IMR-90 (cell line): ENCODE measurements around the gene C14orf180.

Experiments used
- BHLHE40 ChIP-seq: fragments of 150-350 bp; IDR thresholded peaks from 2 replicates; pipeline ENCODE4 v1.6.1; 2016; ENCODE audit warnings: mild to moderate bottlenecking, low read depth, low read length
- CEBPB ChIP-seq: IDR thresholded peaks from 2 replicates; pipeline ENCODE4 v1.6.1; 2012; ENCODE audit warnings: low read depth, low read length, improper control_type of control experiment
- CHD1 ChIP-seq: IDR thresholded peaks from 2 replicates; pipeline ENCODE4 v1.6.1; 2012; ENCODE audit warnings: low read depth, low read length, improper control_type of control experiment
- FOS ChIP-seq: fragments of 150-350 bp; IDR thresholded peaks from 2 replicates; pipeline ENCODE4 v1.6.1; 2016; ENCODE audit warnings: low read depth, low read length
- MAFK ChIP-seq: IDR thresholded peaks from 2 replicates; pipeline ENCODE4 v1.6.1; 2012; ENCODE audit warnings: low read depth, low read length, improper control_type of control experiment
- MXI1 ChIP-seq: IDR thresholded peaks from 2 replicates; pipeline ENCODE4 v1.6.1; 2012; ENCODE audit warnings: low read depth, mild to moderate bottlenecking, low read length, moderate library complexity, borderline replicate concordance
- NFE2L2 ChIP-seq: fragments of 150-350 bp; IDR thresholded peaks from 2 replicates; pipeline ENCODE4 v1.6.1; 2016; ENCODE audit warnings: low read depth, mild to moderate bottlenecking, low read length
- POLR2A ChIP-seq: IDR thresholded peaks from 2 replicates; pipeline ENCODE4 v1.6.1; 2012; ENCODE audit warnings: mild to moderate bottlenecking, low read depth, low read length
- RCOR1 ChIP-seq: IDR thresholded peaks from 2 replicates; pipeline ENCODE4 v1.6.1; 2012; ENCODE audit warnings: mild to moderate bottlenecking, low read length, improper control_type of control experiment; ENCODE audit not compliant: insufficient replicate concordance
- SMC3 ChIP-seq: fragments of 150-350 bp; IDR thresholded peaks from 2 replicates; pipeline ENCODE4 v1.6.1; 2016; ENCODE audit warnings: low read depth, mild to moderate bottlenecking, antibody characterized with exemption, low read length, moderate library complexity
- TF ChIP-seq, protein P1 (sequence below): conservative IDR thresholded peaks from 2 replicates; pipeline ENCODE4 v1.5.1; 2012; ENCODE audit warnings: mild to moderate bottlenecking, low read depth, low read length, improper control_type of control experiment
- TF ChIP-seq, protein P2 (sequence below): fragments of 150-350 bp; IDR thresholded peaks from 2 replicates; pipeline ENCODE4 v1.6.1; 2016; ENCODE audit warnings: low read depth, mild to moderate bottlenecking, low read length, moderate library complexity, borderline replicate concordance
- TF ChIP-seq, protein P3 (sequence below): fragments of 150-350 bp; IDR thresholded peaks from 2 replicates; pipeline ENCODE4 v1.6.1; 2017; ENCODE audit warnings: mild to moderate bottlenecking, antibody characterized with exemption, low read length, low read depth

DNA sequence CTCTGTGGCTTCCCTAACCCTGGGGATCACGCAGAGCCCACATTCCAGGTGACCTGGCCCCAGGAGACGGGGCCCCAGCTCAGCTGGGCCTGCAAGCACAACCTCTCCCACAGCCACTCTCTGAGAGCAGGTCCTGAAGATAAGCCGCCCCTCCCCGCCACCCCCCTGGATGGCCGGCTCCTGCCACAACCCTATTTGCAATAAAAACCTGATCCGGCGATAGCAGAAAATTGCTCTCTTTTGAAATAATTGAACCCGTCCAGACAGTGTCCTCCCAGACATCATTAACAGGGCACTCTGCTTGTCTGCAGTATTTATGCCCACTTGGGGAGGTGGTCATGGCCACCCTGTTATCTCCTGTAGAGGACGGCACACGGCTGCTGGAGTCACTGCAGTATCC is 5.0 kb downstream of the C14orf180 start:
- TF ChIP-seq, protein P1, sequence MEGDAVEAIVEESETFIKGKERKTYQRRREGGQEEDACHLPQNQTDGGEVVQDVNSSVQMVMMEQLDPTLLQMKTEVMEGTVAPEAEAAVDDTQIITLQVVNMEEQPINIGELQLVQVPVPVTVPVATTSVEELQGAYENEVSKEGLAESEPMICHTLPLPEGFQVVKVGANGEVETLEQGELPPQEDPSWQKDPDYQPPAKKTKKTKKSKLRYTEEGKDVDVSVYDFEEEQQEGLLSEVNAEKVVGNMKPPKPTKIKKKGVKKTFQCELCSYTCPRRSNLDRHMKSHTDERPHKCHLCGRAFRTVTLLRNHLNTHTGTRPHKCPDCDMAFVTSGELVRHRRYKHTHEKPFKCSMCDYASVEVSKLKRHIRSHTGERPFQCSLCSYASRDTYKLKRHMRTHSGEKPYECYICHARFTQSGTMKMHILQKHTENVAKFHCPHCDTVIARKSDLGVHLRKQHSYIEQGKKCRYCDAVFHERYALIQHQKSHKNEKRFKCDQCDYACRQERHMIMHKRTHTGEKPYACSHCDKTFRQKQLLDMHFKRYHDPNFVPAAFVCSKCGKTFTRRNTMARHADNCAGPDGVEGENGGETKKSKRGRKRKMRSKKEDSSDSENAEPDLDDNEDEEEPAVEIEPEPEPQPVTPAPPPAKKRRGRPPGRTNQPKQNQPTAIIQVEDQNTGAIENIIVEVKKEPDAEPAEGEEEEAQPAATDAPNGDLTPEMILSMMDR = no peak
- no peak for TF ChIP-seq CHD1
- no peak for TF ChIP-seq NFE2L2
- TF ChIP-seq, protein P2, sequence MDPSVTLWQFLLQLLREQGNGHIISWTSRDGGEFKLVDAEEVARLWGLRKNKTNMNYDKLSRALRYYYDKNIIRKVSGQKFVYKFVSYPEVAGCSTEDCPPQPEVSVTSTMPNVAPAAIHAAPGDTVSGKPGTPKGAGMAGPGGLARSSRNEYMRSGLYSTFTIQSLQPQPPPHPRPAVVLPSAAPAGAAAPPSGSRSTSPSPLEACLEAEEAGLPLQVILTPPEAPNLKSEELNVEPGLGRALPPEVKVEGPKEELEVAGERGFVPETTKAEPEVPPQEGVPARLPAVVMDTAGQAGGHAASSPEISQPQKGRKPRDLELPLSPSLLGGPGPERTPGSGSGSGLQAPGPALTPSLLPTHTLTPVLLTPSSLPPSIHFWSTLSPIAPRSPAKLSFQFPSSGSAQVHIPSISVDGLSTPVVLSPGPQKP = no peak
- no peak for TF ChIP-seq SMC3
- TF ChIP-seq MAFK = no peak
- TF ChIP-seq RCOR1 = no peak
- no peak for TF ChIP-seq POLR2A
- no peak for TF ChIP-seq FOS
- no peak for TF ChIP-seq CEBPB
- TF ChIP-seq MXI1 = no peak
- TF ChIP-seq, protein P3, sequence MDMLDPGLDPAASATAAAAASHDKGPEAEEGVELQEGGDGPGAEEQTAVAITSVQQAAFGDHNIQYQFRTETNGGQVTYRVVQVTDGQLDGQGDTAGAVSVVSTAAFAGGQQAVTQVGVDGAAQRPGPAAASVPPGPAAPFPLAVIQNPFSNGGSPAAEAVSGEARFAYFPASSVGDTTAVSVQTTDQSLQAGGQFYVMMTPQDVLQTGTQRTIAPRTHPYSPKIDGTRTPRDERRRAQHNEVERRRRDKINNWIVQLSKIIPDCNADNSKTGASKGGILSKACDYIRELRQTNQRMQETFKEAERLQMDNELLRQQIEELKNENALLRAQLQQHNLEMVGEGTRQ = no peak
- TF ChIP-seq BHLHE40 = no peak
